Measurements from ENCODE around the gene NPC1. TPM values are rescaled to one million over a fixed set of nuclear protein-coding genes. Genes with fewer than 3 reads are reported as not detected.

NPC1 gene
- total and polyA plus RNA-seq, 2 donors = 12.5 to 19.8 TPM

GRCh38 chr18:23573020-23573419 lies 13.3 kb downstream of the NPC1 start:
- H3K9me3 ChIP-seq (ENCODE audit: control insufficient read depth in 2 of 2, insufficient read depth in 1 of 2, low read length in 1 of 2) = no peaks in the 10 kb centered on the region
- no peak overlapping the region for H3K27ac ChIP-seq (ENCODE audit: low read depth in 1 of 2, low read length in 1 of 2)
- no peak for DNase-seq (ENCODE audit: low read depth in 6 of 9, low spot score in 9 of 9)
- WGBS = 97% methylated on average over 4 of the region's 4 CpGs
- no peak overlapping the region for H3K4me3 ChIP-seq (ENCODE audit: low read length in 2 of 2)
- no peaks in the 10 kb centered on the region for H3K27me3 ChIP-seq (ENCODE audit: control insufficient read depth in 2 of 2, insufficient read depth in 1 of 2, low read length in 1 of 2)
- H3K4me1 ChIP-seq (ENCODE audit: control insufficient read depth in 2 of 2, insufficient read depth in 2 of 2, low read length in 2 of 2) = peaks cover 10 to 22% of the 10 kb centered on the region in 2 donors
- peaks cover 13 to 41% of the 10 kb centered on the region in 2 donors for H3K36me3 ChIP-seq (ENCODE audit: control insufficient read depth in 2 of 2, insufficient read depth in 2 of 2, low read length in 1 of 2)

GRCh38 chr18:23572570-23572969 lies 13.7 kb downstream of the NPC1 start:
- WGBS = 98% methylated on average over 5 of the region's 5 CpGs
- Histone ChIP-seq H3K36me3 (ENCODE audit: control insufficient read depth in 2 of 2, insufficient read depth in 2 of 2, low read length in 1 of 2) (peaks cover 13 to 45% of the 10 kb centered on the region in 2 donors), H3K27me3 (ENCODE audit: control insufficient read depth in 2 of 2, insufficient read depth in 1 of 2, low read length in 1 of 2) (no peaks in the 10 kb centered on the region), H3K4me3 (ENCODE audit: low read length in 2 of 2) (no peak overlapping the region), H3K4me1 (ENCODE audit: control insufficient read depth in 2 of 2, insufficient read depth in 2 of 2, low read length in 2 of 2) (peaks cover 9 to 21% of the 10 kb centered on the region in 2 donors), H3K27ac (ENCODE audit: low read depth in 1 of 2, low read length in 1 of 2) (no peak overlapping the region), H3K9me3 (ENCODE audit: control insufficient read depth in 2 of 2, insufficient read depth in 1 of 2, low read length in 1 of 2) (no peaks in the 10 kb centered on the region)
- DNase-seq (ENCODE audit: low read depth in 6 of 9, low spot score in 9 of 9) = no peak

GRCh38 chr18:23572012-23572411 lies 14.3 kb downstream of the NPC1 start:
- 90% methylated on average over 2 of the region's 2 CpGs for WGBS
- no peak overlapping the region for H3K4me3 ChIP-seq (ENCODE audit: low read length in 2 of 2)
- peaks cover 9 to 21% of the 10 kb centered on the region in 2 donors for H3K4me1 ChIP-seq (ENCODE audit: control insufficient read depth in 2 of 2, insufficient read depth in 2 of 2, low read length in 2 of 2)
- DNase-seq (ENCODE audit: low read depth in 6 of 9, low spot score in 9 of 9) = no peak
- H3K9me3 ChIP-seq (ENCODE audit: control insufficient read depth in 2 of 2, insufficient read depth in 1 of 2, low read length in 1 of 2) = no peaks in the 10 kb centered on the region
- H3K27me3 ChIP-seq (ENCODE audit: control insufficient read depth in 2 of 2, insufficient read depth in 1 of 2, low read length in 1 of 2) = no peaks in the 10 kb centered on the region
- H3K36me3 ChIP-seq (ENCODE audit: control insufficient read depth in 2 of 2, insufficient read depth in 2 of 2, low read length in 1 of 2) = peaks cover 13 to 50% of the 10 kb centered on the region in 2 donors
- H3K27ac ChIP-seq (ENCODE audit: low read depth in 1 of 2, low read length in 1 of 2) = peak overlapping the region in 1 of 2 donors; percentile 48

- Histone ChIP-seq H3K4me3 (ENCODE audit: low read length in 2 of 2) (no peak overlapping the region), H3K4me1 (ENCODE audit: control insufficient read depth in 2 of 2, insufficient read depth in 2 of 2, low read length in 2 of 2) (peaks cover 9 to 21% of the 10 kb centered on the region in 2 donors), H3K9me3 (ENCODE audit: control insufficient read depth in 2 of 2, insufficient read depth in 1 of 2, low read length in 1 of 2) (no peaks in the 10 kb centered on the region), H3K27me3 (ENCODE audit: control insufficient read depth in 2 of 2, insufficient read depth in 1 of 2, low read length in 1 of 2) (no peaks in the 10 kb centered on the region), H3K27ac (ENCODE audit: low read depth in 1 of 2, low read length in 1 of 2) (no peak overlapping the region), H3K36me3 (ENCODE audit: control insufficient read depth in 2 of 2, insufficient read depth in 2 of 2, low read length in 1 of 2) (peaks cover 13 to 57% of the 10 kb centered on the region in 2 donors)
- 94% methylated on average over 3 of the region's 3 CpGs for WGBS
- DNase-seq (ENCODE audit: low read depth in 6 of 9, low spot score in 9 of 9) = no peak
These were observed 15.3 kb downstream of the NPC1 start for GRCh38 chr18:23570912-23571504.

GRCh38 chr18:23569299-23570063 lies 16.8 kb downstream of the NPC1 start:
- no peak overlapping the region for H3K27ac ChIP-seq (ENCODE audit: low read depth in 1 of 2, low read length in 1 of 2)
- peaks cover 9 to 52% of the 10 kb centered on the region in 2 donors for H3K36me3 ChIP-seq (ENCODE audit: control insufficient read depth in 2 of 2, insufficient read depth in 2 of 2, low read length in 1 of 2)
- H3K9me3 ChIP-seq (ENCODE audit: control insufficient read depth in 2 of 2, insufficient read depth in 1 of 2, low read length in 1 of 2) = no peaks in the 10 kb centered on the region
- DNase-seq (ENCODE audit: low read depth in 6 of 9, low spot score in 9 of 9) = no peak
- H3K4me1 ChIP-seq (ENCODE audit: control insufficient read depth in 2 of 2, insufficient read depth in 2 of 2, low read length in 2 of 2) = peaks cover 7 to 12% of the 10 kb centered on the region in 2 donors
- 98% methylated on average over 5 of the region's 5 CpGs for WGBS
- H3K27me3 ChIP-seq (ENCODE audit: control insufficient read depth in 2 of 2, insufficient read depth in 1 of 2, low read length in 1 of 2) = no peaks in the 10 kb centered on the region
- no peak overlapping the region for H3K4me3 ChIP-seq (ENCODE audit: low read length in 2 of 2)

- no peak overlapping the region for H3K4me3 ChIP-seq (ENCODE audit: low read length in 2 of 2)
- no peak overlapping the region for H3K27ac ChIP-seq (ENCODE audit: low read depth in 1 of 2, low read length in 1 of 2)
- WGBS = 93% methylated on average over 7 of the region's 7 CpGs
- peaks cover 2 to 6% of the 10 kb centered on the region in 2 donors for H3K4me1 ChIP-seq (ENCODE audit: control insufficient read depth in 2 of 2, insufficient read depth in 2 of 2, low read length in 2 of 2)
- no peaks in the 10 kb centered on the region for H3K27me3 ChIP-seq (ENCODE audit: control insufficient read depth in 2 of 2, insufficient read depth in 1 of 2, low read length in 1 of 2)
- DNase-seq (ENCODE audit: low read depth in 6 of 9, low spot score in 9 of 9) = no peak
- no peaks in the 10 kb centered on the region for H3K9me3 ChIP-seq (ENCODE audit: control insufficient read depth in 2 of 2, insufficient read depth in 1 of 2, low read length in 1 of 2)
- H3K36me3 ChIP-seq (ENCODE audit: control insufficient read depth in 2 of 2, insufficient read depth in 2 of 2, low read length in 1 of 2) = peaks cover 13 to 56% of the 10 kb centered on the region in 2 donors
These were observed 17.8 kb downstream of the NPC1 start for GRCh38 chr18:23568281-23569138.

GRCh38 chr18:23567671-23568070 lies 18.6 kb downstream of the NPC1 start:
- no peak for DNase-seq (ENCODE audit: low read depth in 6 of 9, low spot score in 9 of 9)
- WGBS = 98% methylated on average over 3 of the region's 3 CpGs
- H3K27ac ChIP-seq (ENCODE audit: low read depth in 1 of 2, low read length in 1 of 2) = no peak overlapping the region
- H3K27me3 ChIP-seq (ENCODE audit: control insufficient read depth in 2 of 2, insufficient read depth in 1 of 2, low read length in 1 of 2) = no peaks in the 10 kb centered on the region
- peaks cover 13 to 51% of the 10 kb centered on the region in 2 donors for H3K36me3 ChIP-seq (ENCODE audit: control insufficient read depth in 2 of 2, insufficient read depth in 2 of 2, low read length in 1 of 2)
- no peak overlapping the region for H3K4me3 ChIP-seq (ENCODE audit: low read length in 2 of 2)
- H3K9me3 ChIP-seq (ENCODE audit: control insufficient read depth in 2 of 2, insufficient read depth in 1 of 2, low read length in 1 of 2) = no peaks in the 10 kb centered on the region
- H3K4me1 ChIP-seq (ENCODE audit: control insufficient read depth in 2 of 2, insufficient read depth in 2 of 2, low read length in 2 of 2) = no peaks in the 10 kb centered on the region

- WGBS = 65% methylated on average over 3 of the region's 3 CpGs
These were observed 20.3 kb downstream of the NPC1 start for GRCh38 chr18:23565916-23566547.

More at GRCh38 chr18:23565916-23566547, 20.3 kb downstream of the NPC1 start:
- DNase-seq (ENCODE audit: low read depth in 6 of 9, low spot score in 9 of 9) = no peak
- Histone ChIP-seq H3K4me1 (ENCODE audit: control insufficient read depth in 2 of 2, insufficient read depth in 2 of 2, low read length in 2 of 2) (no peaks in the 10 kb centered on the region), H3K27me3 (ENCODE audit: control insufficient read depth in 2 of 2, insufficient read depth in 1 of 2, low read length in 1 of 2) (no peaks in the 10 kb centered on the region), H3K9me3 (ENCODE audit: control insufficient read depth in 2 of 2, insufficient read depth in 1 of 2, low read length in 1 of 2) (no peaks in the 10 kb centered on the region), H3K4me3 (ENCODE audit: low read length in 2 of 2) (no peak overlapping the region), H3K36me3 (ENCODE audit: control insufficient read depth in 2 of 2, insufficient read depth in 2 of 2, low read length in 1 of 2) (peaks cover 17 to 53% of the 10 kb centered on the region in 2 donors), H3K27ac (ENCODE audit: low read depth in 1 of 2, low read length in 1 of 2) (no peak overlapping the region)

All from thymus (tissue), 11 donors.